ENCODE measurements around the gene CIDEB. TPM values are rescaled to one million over a fixed set of nuclear protein-coding genes. Genes with fewer than 3 reads are reported as not detected.
A peak's percentile ranks its signal among the peaks of the same experiment; 100 is the strongest.

Gene CIDEB
- total and polyA plus RNA-seq, 9 donors = 13.8 to 38.4 (median 22.6) TPM

DNA sequence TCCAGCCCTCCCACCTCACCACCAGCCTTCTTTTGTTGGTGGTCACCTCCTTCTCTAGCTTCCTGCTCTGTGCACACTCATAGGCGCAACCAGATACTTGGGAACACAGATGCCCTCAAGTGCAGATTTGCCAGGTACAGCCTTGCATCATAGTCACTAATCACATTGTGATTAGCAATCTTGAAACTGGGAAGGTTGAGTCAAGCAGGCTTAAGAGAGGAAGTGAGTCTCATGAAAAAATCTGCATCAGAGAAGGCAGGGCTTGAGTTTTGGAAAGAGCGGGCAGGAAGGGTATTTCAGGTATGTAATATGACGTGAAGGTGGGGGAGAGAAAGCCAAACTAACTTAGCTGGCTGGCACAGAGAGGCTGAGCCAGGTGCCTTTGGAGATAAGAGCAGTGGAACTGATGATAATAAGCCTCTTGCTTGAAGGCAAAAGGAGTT is 33.7 kb downstream of the CIDEB start:
- no peak for DNase-seq
- TF ChIP-seq, protein P1, sequence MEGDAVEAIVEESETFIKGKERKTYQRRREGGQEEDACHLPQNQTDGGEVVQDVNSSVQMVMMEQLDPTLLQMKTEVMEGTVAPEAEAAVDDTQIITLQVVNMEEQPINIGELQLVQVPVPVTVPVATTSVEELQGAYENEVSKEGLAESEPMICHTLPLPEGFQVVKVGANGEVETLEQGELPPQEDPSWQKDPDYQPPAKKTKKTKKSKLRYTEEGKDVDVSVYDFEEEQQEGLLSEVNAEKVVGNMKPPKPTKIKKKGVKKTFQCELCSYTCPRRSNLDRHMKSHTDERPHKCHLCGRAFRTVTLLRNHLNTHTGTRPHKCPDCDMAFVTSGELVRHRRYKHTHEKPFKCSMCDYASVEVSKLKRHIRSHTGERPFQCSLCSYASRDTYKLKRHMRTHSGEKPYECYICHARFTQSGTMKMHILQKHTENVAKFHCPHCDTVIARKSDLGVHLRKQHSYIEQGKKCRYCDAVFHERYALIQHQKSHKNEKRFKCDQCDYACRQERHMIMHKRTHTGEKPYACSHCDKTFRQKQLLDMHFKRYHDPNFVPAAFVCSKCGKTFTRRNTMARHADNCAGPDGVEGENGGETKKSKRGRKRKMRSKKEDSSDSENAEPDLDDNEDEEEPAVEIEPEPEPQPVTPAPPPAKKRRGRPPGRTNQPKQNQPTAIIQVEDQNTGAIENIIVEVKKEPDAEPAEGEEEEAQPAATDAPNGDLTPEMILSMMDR (IDR thresholded peaks at IDR 0.05) = no peak
- TF ChIP-seq EP300 (IDR thresholded peaks at IDR 0.05) (no peak), POLR2A (IDR thresholded peaks at IDR 0.05) (no peak)
- no peaks in the 10 kb centered on the region for H3K36me3 ChIP-seq
- H3K27ac ChIP-seq = no peak overlapping the region
- 90 to 93% (median 91%) methylated on average over 3 of the region's 3 CpGs for WGBS, 3 donors
- no peak overlapping the region for H3K4me3 ChIP-seq
- H3K9me3 ChIP-seq = no peaks in the 10 kb centered on the region
- no peaks in the 10 kb centered on the region for H3K27me3 ChIP-seq
- intact Hi-C loops (cut with DNase I) = no loop called here
- peaks cover 2% of the 10 kb centered on the region for H3K4me1 ChIP-seq (ENCODE audit: insufficient read depth)

DNA sequence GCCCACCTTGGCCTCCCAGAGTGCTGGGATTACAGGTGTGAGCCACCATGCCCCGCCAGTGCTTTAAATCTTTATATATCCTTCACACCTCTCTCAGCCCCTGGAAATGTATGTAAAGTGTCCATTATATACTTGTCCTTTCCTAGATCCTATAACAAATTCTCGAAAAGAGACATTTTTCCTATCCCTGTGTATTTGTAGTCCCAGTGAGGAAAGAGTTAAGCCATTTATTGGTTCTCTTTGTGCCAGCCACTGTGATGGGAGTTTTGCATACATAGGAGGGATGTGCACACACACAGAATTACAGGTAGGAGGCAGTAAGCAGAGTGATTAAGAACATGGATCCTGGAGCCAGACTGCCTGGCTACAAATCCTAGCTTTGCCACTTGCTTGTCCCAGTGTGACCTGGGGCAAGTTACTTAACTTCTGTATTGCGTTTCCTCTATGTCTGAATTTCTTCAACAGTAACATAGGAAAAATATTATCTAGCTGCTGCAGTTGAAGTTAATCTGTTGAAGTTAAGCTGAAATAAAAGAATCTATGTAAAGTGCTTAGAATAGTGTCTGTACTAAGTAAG is 34.3 kb downstream of the CIDEB start:
- intact Hi-C loops (cut with DNase I) = no loop called here
- 61 to 79% (median 61%) methylated on average over 3 of the region's 3 CpGs for WGBS, 3 donors

DNA sequence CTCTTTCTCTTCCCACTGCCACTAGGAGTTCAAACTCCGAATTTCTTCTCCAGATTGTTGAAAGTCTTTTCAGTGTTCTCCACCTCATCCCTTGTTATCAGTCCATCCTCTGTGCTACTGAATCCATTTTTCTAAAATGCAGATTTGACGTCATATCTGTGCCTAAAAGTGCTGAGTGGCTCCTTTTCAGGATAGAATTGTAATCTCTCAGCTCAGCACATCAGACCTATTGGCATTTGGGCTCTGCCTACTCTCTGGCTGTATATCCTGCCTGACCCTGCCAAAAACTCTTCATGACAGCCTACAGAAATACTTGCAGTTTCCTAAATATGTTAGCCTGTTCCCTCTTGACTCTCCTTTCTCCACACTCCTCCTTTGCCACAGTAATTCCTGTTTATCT is 35.3 kb downstream of the CIDEB start:
- TF ChIP-seq POLR2A (IDR thresholded peaks at IDR 0.05) = no peak
- TF ChIP-seq EP300 (IDR thresholded peaks at IDR 0.05) = no peak
- TF ChIP-seq, protein P1 (IDR thresholded peaks at IDR 0.05) = no peak
- intact Hi-C loops (cut with DNase I) = no loop called here
- WGBS, 3 donors = 92 to 98% (median 96%) methylated on average over 2 of the region's 2 CpGs

More for the DNA sequence above, 34.3 kb downstream of the CIDEB start:
- DNase-seq = no peak
- Histone ChIP-seq H3K4me3 (no peak overlapping the region), H3K27ac (no peak overlapping the region), H3K9me3 (no peaks in the 10 kb centered on the region), H3K36me3 (no peaks in the 10 kb centered on the region), H3K27me3 (no peaks in the 10 kb centered on the region), H3K4me1 (ENCODE audit: insufficient read depth) (peaks cover 2% of the 10 kb centered on the region)
- TF ChIP-seq EP300 (IDR thresholded peaks at IDR 0.05) (no peak), POLR2A (IDR thresholded peaks at IDR 0.05) (no peak)
- TF ChIP-seq, protein P1 (IDR thresholded peaks at IDR 0.05) = no peak

DNA sequence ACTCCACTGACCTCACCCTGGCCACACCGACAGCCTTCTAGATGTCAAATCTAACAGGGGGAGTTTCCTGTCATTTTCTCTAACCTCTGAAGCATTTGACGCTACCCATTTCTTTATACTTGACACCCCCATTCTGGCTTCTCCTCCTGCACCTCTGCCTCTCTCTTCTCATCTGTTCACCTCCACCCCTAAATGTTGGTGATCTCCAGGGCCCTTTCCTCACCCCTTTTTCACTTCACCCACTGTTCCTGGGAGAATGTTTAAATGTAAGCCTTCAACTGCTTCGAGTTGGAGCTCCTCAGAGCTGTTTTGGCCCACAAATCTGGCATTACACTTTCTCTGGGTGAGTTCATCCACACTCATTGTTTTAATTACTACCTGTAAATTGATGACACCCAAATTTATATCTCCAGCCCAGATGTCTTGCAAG is 35.9 kb downstream of the CIDEB start:
- TF ChIP-seq POLR2A (IDR thresholded peaks at IDR 0.05) = no peak
- no peak for TF ChIP-seq EP300 (IDR thresholded peaks at IDR 0.05)
- TF ChIP-seq, protein P1 (IDR thresholded peaks at IDR 0.05) = no peak
- Histone ChIP-seq H3K4me3 (peak overlapping the region; percentile 73), H3K4me1 (ENCODE audit: insufficient read depth) (peaks cover 2% of the 10 kb centered on the region), H3K27me3 (no peaks in the 10 kb centered on the region), H3K9me3 (no peaks in the 10 kb centered on the region), H3K36me3 (no peaks in the 10 kb centered on the region), H3K27ac (peak overlapping the region; percentile 76 to 98)
- 14 to 22% (median 17%) methylated on average over 3 of the region's 3 CpGs for WGBS, 3 donors
- DNase-seq = no peak
- intact Hi-C loops (cut with DNase I) = no loop called here

More for the DNA sequence above, 35.3 kb downstream of the CIDEB start:
- H3K4me3 ChIP-seq = no peak overlapping the region
- no peaks in the 10 kb centered on the region for H3K27me3 ChIP-seq
- H3K36me3 ChIP-seq = no peaks in the 10 kb centered on the region
- peaks cover 2% of the 10 kb centered on the region for H3K4me1 ChIP-seq (ENCODE audit: insufficient read depth)
- H3K9me3 ChIP-seq = no peaks in the 10 kb centered on the region
- no peak for DNase-seq
- H3K27ac ChIP-seq = no peak overlapping the region

Measured in ovary (tissue), 9 donors.